Osteocyte (in vitro differentiated cells): Measurements from ENCODE around the gene LARP6. TPM values are rescaled to one million over a fixed set of nuclear protein-coding genes. Genes with fewer than 3 reads are reported as not detected.
"Not testable (repeated sequence)": the region's sequence is repeated elsewhere in the genome, so short reads cannot be mapped to it uniquely, and the experiment has no call there.

Source experiments
- DNase-seq: peaks from one replicate; pipeline ENCODE4 v3.0.0; 2021; ENCODE audit warnings: mixed read lengths; ENCODE audit not compliant: unreplicated experiment; ENCODE audit errors: extremely low spot score
- H3K27ac Mint-ChIP-seq: one replicate; pipeline ENCODE4 v1.8.0; 2021; ENCODE audit warnings: mild to moderate bottlenecking, mixed read lengths; ENCODE audit not compliant: unreplicated experiment
- H3K27me3 Mint-ChIP-seq: one replicate; pipeline ENCODE4 v1.8.0; 2021; ENCODE audit warnings: mixed read lengths; ENCODE audit not compliant: unreplicated experiment
- H3K36me3 Mint-ChIP-seq: one replicate; pipeline ENCODE4 v1.8.0; 2021; ENCODE audit warnings: mixed read lengths; ENCODE audit not compliant: unreplicated experiment
- H3K4me1 Mint-ChIP-seq: one replicate; pipeline ENCODE4 v1.8.0; 2021; ENCODE audit warnings: mixed read lengths; ENCODE audit not compliant: unreplicated experiment
- H3K4me3 Mint-ChIP-seq: one replicate; pipeline ENCODE4 v1.8.0; 2021; ENCODE audit warnings: mild to moderate bottlenecking, moderate library complexity, mixed read lengths; ENCODE audit not compliant: unreplicated experiment
- H3K9me3 Mint-ChIP-seq: one replicate; pipeline ENCODE4 v1.8.0; 2021; ENCODE audit warnings: mixed read lengths; ENCODE audit not compliant: unreplicated experiment
- CTCF ChIP-seq: fragments of 200-600 bp; sonication (generic); IDR thresholded peaks from 2 replicates; pipeline ENCODE4 v1.5.0; 2021; ENCODE audit warnings: antibody characterized with exemption, mild to moderate bottlenecking, moderate library complexity
- total RNA-seq: library from RNA; stranded (reverse); gene quantifications from 2 replicates; pipeline ENCODE4 v1.2.1, GENCODE V29; 2021

LARP6 gene
- total RNA-seq, 1 donor from 2014 or later, result 119 TPM

GRCh38 chr15:70817266-70817665 lies 36.7 kb downstream of the LARP6 start:
- H3K36me3 Mint-ChIP-seq, result no peaks in the 10 kb centered on the region
- H3K27me3 Mint-ChIP-seq, result no peaks in the 10 kb centered on the region
- TF ChIP-seq CTCF, result no peak
- H3K4me1 Mint-ChIP-seq, result peaks cover 8% of the 10 kb centered on the region
- no peak overlapping the region for H3K27ac Mint-ChIP-seq
- H3K9me3 Mint-ChIP-seq, result no peaks in the 10 kb centered on the region
- DNase-seq, result no peak
- H3K4me3 Mint-ChIP-seq, result no peak overlapping the region

- Mint-ChIP-seq H3K36me3 (no peaks in the 10 kb centered on the region), H3K4me1 (peaks cover 20% of the 10 kb centered on the region), H3K4me3 (no peak overlapping the region), H3K27ac (no peak overlapping the region), H3K27me3 (no peaks in the 10 kb centered on the region), H3K9me3 (no peaks in the 10 kb centered on the region)
- DNase-seq, result no peak
- no peak for TF ChIP-seq CTCF
Observed at GRCh38 chr15:70815604-70816003, 38.4 kb downstream of the LARP6 start.

GRCh38 chr15:70815011-70815410 lies 38.9 kb downstream of the LARP6 start:
- not testable (repeated sequence) for H3K9me3 Mint-ChIP-seq, H3K36me3 Mint-ChIP-seq, DNase-seq

GRCh38 chr15:70812827-70813364 lies 41.1 kb downstream of the LARP6 start:
- H3K27ac Mint-ChIP-seq, result no peak overlapping the region
- H3K27me3 Mint-ChIP-seq, result no peaks in the 10 kb centered on the region
- peaks cover 3% of the 10 kb centered on the region for H3K36me3 Mint-ChIP-seq
- TF ChIP-seq CTCF, result no peak
- DNase-seq, result no peak
- no peaks in the 10 kb centered on the region for H3K9me3 Mint-ChIP-seq
- peaks cover 38% of the 10 kb centered on the region for H3K4me1 Mint-ChIP-seq
- H3K4me3 Mint-ChIP-seq, result no peak overlapping the region

More at GRCh38 chr15:70815011-70815410, 38.9 kb downstream of the LARP6 start:
- not testable (repeated sequence) for H3K27ac Mint-ChIP-seq, H3K4me3 Mint-ChIP-seq, H3K27me3 Mint-ChIP-seq
- peaks cover 24% of the 10 kb centered on the region for H3K4me1 Mint-ChIP-seq

GRCh38 chr15:70810916-70811578 lies 42.9 kb downstream of the LARP6 start:
- peaks cover 49% of the 10 kb centered on the region for H3K4me1 Mint-ChIP-seq
- DNase-seq, result no peak
- no peaks in the 10 kb centered on the region for H3K9me3 Mint-ChIP-seq
- TF ChIP-seq CTCF, result no peak
- peaks cover 3% of the 10 kb centered on the region for H3K36me3 Mint-ChIP-seq
- H3K4me3 Mint-ChIP-seq, result no peak overlapping the region
- no peaks in the 10 kb centered on the region for H3K27me3 Mint-ChIP-seq
- no peak overlapping the region for H3K27ac Mint-ChIP-seq
